HG03565 (cell line): ENCODE data around the gene AKR1C3.
"Not testable (repeated sequence)": the region's sequence is repeated elsewhere in the genome, so short reads cannot be mapped to it uniquely, and the experiment has no call there.

Source experiments
- ATAC-seq: cut with Tn5 transposase; IDR thresholded peaks from one replicate; pipeline ENCODE4 v1.9.1; 2021; ENCODE audit warnings: mild to moderate bottlenecking, moderate library complexity; ENCODE audit not compliant: unreplicated experiment

The AKR1C3 gene

DNA sequence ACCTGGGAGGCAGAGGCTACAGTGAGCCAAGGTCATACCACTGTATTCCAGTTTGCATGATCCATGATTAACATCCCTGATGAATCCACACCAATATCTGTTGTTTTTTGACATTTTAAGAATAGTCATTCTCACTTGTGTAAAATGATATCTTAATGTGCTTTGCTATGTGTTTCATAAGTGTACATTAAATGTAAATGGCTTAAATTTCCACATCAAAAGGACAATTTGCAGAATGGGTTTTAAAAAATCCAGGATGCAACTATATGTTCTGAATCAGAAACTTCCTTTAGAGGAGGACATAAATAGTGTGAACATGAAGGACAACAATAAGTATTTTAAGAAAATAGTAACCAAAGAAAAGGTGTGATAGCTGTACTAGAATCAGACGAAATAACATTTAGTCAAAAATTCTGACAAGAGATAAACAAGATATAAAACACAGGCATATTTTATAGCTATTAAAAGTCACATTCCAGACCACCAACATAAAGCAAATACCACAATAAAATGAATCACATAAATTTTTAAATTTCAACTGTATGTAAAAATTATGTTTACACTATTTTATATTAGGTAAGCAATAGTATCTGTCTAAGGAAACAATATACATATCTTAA lies 42.4 kb downstream of the AKR1C3 start:
- no peak for ATAC-seq

DNA sequence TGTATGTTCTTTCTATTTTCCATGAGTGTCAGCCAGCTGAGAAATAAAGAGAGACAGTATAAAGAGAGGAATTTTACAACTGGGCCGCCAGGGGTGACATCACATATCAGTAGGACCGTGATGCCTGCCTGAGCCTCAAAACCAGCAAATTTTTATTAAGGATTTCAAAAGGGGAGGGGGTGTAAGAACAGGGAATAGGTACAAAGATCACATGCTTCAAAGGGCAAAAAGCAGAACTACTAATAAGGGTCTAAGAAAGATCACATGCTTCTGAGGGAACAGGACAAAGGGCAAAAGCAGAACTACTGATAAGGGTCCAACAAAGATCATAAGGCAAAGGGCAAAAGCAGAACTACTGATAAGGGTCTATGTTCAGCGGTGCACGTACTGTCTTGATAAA lies 43.5 kb downstream of the AKR1C3 start:
- ATAC-seq = not testable (repeated sequence)

DNA sequence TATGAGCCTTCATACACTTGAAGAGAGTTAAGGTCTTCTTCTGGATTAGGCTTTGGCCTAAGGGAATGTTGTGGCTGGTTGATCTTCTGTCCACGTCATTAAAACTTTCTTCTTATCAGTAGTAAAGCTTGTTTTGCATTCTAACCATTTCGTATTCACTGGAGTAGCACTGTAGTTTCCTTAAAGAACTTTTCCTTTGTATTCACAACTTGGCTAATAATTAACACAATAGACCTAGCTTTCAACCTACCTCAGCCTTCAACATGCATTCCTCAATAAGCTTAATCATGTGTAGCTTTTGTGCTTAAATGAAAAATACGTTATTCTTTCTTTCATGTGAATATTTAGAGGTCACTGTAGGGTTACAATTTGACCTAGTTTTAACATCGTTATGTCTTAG lies 48.0 kb downstream of the AKR1C3 start:
- ATAC-seq = no peak

DNA sequence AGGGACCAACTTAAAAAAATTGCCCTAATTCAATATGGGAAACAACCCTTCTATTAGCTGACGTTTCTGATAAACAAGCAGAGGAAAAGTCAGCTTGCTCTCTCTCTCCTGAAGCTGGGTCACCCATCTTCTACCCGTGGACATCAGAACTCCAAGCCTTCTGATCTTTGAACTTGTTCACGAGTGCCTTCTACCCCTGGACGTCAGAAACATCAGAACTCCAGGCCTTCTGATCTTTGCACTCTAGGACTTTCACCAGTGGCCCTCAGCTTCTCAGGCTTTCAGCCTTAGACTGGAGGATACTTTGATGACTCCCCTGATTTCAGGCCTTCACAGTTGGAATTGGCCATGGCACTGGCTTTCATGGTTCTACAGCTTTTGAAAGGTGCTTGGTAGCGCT lies 48.9 kb downstream of the AKR1C3 start:
- ATAC-seq = no peak

DNA sequence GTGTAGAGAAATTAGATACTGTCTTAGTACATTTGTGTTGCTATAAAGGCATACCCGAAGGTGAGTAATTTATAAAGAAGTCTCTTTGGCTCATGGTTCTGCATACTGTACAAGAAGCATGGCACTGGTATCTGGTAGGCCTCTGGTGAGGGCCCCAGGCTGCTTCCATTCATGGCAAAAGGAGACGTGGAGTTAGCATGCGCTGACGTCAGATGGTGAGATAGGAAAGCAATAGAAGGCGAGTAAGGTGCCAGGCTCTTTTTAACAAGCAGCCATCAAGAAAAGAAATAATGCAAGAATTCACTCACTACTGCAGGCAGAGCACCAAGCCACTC lies 52.7 kb downstream of the AKR1C3 start:
- no peak for ATAC-seq

DNA sequence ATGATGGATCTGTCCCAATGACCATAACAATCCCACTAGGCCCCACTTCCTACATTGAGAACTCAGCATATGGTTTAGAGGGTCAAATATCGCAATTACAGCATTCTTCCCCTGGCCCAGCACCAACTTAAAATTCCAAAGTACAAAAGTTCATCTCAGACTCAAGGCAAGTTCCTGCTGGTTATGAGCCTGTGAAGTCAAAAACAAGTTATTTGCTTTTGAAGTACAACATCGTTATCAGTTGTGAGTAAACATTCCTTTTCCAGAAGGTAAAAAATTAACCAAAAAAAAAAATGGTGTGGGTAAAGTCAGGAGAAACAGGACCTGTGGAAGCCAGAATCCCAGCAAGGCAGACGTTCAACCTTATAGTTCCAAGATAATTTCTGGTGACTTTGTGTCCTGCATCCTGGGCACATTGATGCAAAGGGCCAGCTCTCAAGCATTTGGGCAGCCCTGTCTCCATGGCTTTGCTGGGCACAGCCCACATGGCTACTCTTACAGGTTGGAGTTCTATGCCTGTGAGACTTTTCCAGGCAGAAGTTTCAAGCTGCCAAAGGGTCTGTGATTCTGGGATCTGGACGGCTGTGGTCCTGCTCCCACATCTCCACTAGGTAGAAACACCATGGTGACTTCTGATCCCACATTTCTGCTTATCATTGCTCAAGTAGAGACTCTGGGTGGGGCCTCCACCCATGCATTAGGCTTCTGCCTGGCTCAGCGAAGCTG lies 53.2 kb downstream of the AKR1C3 start:
- ATAC-seq = no peak

DNA sequence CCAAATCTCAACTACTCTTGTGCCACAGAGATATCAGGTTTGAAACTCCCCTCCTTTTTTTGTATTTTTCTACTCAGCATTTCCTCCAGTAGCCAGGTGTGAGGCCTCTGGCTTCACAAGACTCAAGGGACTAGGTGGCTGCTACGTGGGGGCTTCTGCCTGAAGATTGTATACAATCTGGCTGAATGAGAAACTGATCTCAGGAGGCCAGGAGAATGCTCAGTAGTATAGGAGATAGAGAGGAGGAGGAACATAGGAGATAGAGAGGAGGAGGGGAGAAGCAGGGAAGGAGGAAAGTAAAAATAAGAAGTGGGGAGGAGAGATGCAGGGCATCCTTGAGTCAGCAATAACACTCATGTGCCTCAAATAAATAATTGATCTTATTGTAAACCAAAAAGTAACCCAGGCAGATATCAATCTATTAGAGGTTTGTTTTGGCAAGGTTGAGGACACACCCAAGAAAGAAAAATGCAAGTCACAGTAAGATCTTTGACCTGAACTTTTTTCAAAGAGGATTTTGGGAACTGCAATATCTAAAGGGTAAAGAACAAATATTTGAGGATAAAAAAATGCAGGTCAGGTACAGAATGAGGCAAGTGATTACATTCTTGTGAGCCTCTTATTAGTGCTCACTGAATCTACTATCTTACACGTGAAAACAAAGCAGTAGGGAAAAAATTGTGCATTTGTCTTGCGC lies 53.9 kb downstream of the AKR1C3 start:
- no peak for ATAC-seq

DNA sequence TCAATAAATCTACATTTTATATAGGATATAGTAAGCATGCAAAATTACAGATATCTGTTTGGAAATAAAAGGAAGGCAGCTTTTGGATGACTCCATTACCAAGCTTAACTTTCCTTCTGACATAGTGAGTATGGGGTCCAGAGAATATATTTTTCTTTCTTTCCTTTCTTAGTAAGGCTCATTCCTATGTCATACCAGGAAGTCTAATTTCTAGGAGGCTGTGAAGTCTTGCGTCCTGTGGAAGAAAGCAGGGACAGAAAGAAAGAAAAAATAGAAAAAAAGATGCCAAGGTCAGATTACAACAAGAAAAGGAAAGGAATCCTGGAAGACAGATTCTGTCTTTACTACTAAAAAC lies 54.4 kb downstream of the AKR1C3 start:
- ATAC-seq = no peak

DNA sequence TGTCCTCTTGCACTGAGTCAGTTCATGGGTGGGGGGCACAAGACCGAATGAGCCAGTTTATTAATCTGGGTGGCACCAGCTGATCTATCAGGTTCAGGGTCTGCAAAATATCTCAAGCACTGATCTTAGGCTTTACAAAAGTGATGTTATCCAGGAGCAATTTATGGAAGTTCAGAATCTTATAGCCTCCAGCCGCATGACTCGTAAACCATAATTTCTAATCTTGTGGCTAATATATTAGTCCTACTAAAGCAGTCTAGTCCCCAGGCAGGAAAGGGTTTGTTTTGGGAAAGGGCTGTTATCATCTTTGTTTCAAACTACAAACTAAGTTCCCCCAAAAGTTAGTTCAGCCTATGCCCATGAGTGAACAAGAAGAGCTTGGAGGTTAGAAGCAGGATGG lies 56.9 kb downstream of the AKR1C3 start:
- no peak for ATAC-seq

DNA sequence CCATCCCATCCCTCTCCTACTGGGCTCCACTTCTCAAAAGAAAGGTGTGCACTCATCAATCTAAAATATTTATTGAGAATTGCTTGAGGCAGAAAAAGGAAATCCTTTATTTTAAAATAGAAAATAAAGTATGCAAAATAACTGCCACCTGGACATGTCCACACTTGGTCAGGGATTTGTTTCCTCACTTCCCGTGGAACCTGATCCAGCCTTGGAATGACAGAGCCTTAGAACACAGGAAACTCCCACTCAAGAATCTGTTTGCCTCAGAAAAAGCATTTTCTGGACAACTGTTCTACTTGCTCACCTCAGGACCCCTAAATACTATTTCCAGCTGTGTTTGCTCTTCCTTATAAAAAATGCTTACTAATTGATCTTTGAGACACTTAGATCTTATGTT lies 61.7 kb downstream of the AKR1C3 start:
- ATAC-seq = no peak
